Measurements from ENCODE around the gene MPV17L. TPM values are rescaled to one million over a fixed set of nuclear protein-coding genes. Genes with fewer than 3 reads are reported as not detected.
"Not testable (repeated sequence)": the region's sequence is repeated elsewhere in the genome, so short reads cannot be mapped to it uniquely, and the experiment has no call there.

Gene MPV17L
- total RNA-seq, 6 experiments from 2014 or later = not detected

GRCh38 chr16:15434425-15435215 lies 39.1 kb downstream of the MPV17L start, which contains the start of gene BMERB1:
TSS of gene BMERB1 (plus strand) at chr16:15434588. CDS start at chr16:15434654, 66 bp downstream.
- no peaks in the 10 kb centered on the region for H3K36me3 Mint-ChIP-seq (ENCODE audit: low read depth)
- H3K9me3 Mint-ChIP-seq = no peaks in the 10 kb centered on the region
- peak; percentile 57 for DNase-seq
- H3K27ac Mint-ChIP-seq = peak within 1 kb of the TSS; percentile 51; the same call in 1 of the 2 replicates
- peaks cover 34% of the 10 kb centered on the region for H3K4me1 Mint-ChIP-seq (ENCODE audit: low read depth)
- H3K4me3 Mint-ChIP-seq = peak within 1 kb of the TSS; percentile 96
- TF ChIP-seq CTCF (IDR thresholded peaks at IDR 0.05) = no peak
- no peaks in the 10 kb centered on the region for H3K27me3 Mint-ChIP-seq (ENCODE audit: insufficient read depth)

GRCh38 chr16:15435216-15435864 lies 39.8 kb downstream of the MPV17L start:
- TF ChIP-seq CTCF (IDR thresholded peaks at IDR 0.05) = no peak
- Mint-ChIP-seq H3K36me3 (ENCODE audit: low read depth) (no peaks in the 10 kb centered on the region), H3K9me3 (no peaks in the 10 kb centered on the region), H3K4me1 (ENCODE audit: low read depth) (peaks cover 41% of the 10 kb centered on the region), H3K4me3 (peak overlapping the region; percentile 96), H3K27me3 (ENCODE audit: insufficient read depth) (no peaks in the 10 kb centered on the region), H3K27ac (peak overlapping the region; percentile 51; the same call in 1 of the 2 replicates)
- DNase-seq = no peak

GRCh38 chr16:15439102-15439501 lies 43.5 kb downstream of the MPV17L start:
- no peak for DNase-seq
- Mint-ChIP-seq H3K36me3 (ENCODE audit: low read depth) (no peaks in the 10 kb centered on the region), H3K27ac (peak overlapping the region; percentile 89), H3K9me3 (no peaks in the 10 kb centered on the region), H3K27me3 (ENCODE audit: insufficient read depth) (no peaks in the 10 kb centered on the region; the same call in 1 of the 2 replicates), H3K4me3 (no peak overlapping the region), H3K4me1 (ENCODE audit: low read depth) (peaks cover 54% of the 10 kb centered on the region)
- no peak for TF ChIP-seq CTCF (IDR thresholded peaks at IDR 0.05)

- Mint-ChIP-seq H3K9me3 (no peaks in the 10 kb centered on the region), H3K27me3 (ENCODE audit: insufficient read depth) (no peaks in the 10 kb centered on the region; the same call in 1 of the 2 replicates), H3K27ac (peak overlapping the region; percentile 89), H3K36me3 (ENCODE audit: low read depth) (no peaks in the 10 kb centered on the region), H3K4me3 (peak overlapping the region; percentile 76), H3K4me1 (ENCODE audit: low read depth) (peaks cover 53% of the 10 kb centered on the region)
- no peak for TF ChIP-seq CTCF (IDR thresholded peaks at IDR 0.05)
- DNase-seq = no peak
These were observed 44.0 kb downstream of the MPV17L start for GRCh38 chr16:15439521-15439920.

GRCh38 chr16:15440852-15441251 lies 45.3 kb downstream of the MPV17L start:
- H3K9me3 Mint-ChIP-seq = peaks cover 6% of the 10 kb centered on the region
- peaks cover 9% of the 10 kb centered on the region; the same call in 1 of the 2 replicates for H3K36me3 Mint-ChIP-seq (ENCODE audit: low read depth)
- peak overlapping the region; percentile 76 for H3K4me3 Mint-ChIP-seq
- peak overlapping the region; percentile 89 for H3K27ac Mint-ChIP-seq
- TF ChIP-seq CTCF (IDR thresholded peaks at IDR 0.05) = no peak
- H3K27me3 Mint-ChIP-seq (ENCODE audit: insufficient read depth) = no peaks in the 10 kb centered on the region; the same call in 1 of the 2 replicates
- DNase-seq = peak; percentile 71
- peaks cover 46% of the 10 kb centered on the region for H3K4me1 Mint-ChIP-seq (ENCODE audit: low read depth)

- H3K36me3 Mint-ChIP-seq (ENCODE audit: low read depth); DNase-seq; H3K9me3 Mint-ChIP-seq; H3K4me3 Mint-ChIP-seq; H3K27me3 Mint-ChIP-seq (ENCODE audit: insufficient read depth); H3K27ac Mint-ChIP-seq: not testable (repeated sequence)
- peaks cover 36% of the 10 kb centered on the region for H3K4me1 Mint-ChIP-seq (ENCODE audit: low read depth)
These were observed 46.6 kb downstream of the MPV17L start for GRCh38 chr16:15442140-15442539.
